ENCODE measurements around the gene ALDH1A3.
A peak's percentile ranks its signal among the peaks of the same experiment; 100 is the strongest.

The ALDH1A3 gene

GRCh38 chr15:100926971-100927756, 47.5 kb downstream of the ALDH1A3 start:
- no peak for DNase-seq

GRCh38 chr15:100928632-100929280, 49.1 kb downstream of the ALDH1A3 start:
- DNase-seq, result no peak

- no peak for DNase-seq
Observed at GRCh38 chr15:100929641-100930042, 50.0 kb downstream of the ALDH1A3 start.

- no peak for DNase-seq
Observed at GRCh38 chr15:100930306-100930848, 50.7 kb downstream of the ALDH1A3 start.

GRCh38 chr15:100931143-100931890, 51.7 kb downstream of the ALDH1A3 start:
- no peak for DNase-seq

GRCh38 chr15:100932676-100933348, 53.2 kb downstream of the ALDH1A3 start:
- no peak for DNase-seq

- DNase-seq, result no peak
Observed at GRCh38 chr15:100934166-100934565, 54.5 kb downstream of the ALDH1A3 start.

- peak; percentile 30 for DNase-seq
Observed at GRCh38 chr15:100934726-100935125, 55.1 kb downstream of the ALDH1A3 start.

- DNase-seq, result no peak
Observed at GRCh38 chr15:100937171-100937570, 57.5 kb downstream of the ALDH1A3 start.

- peak; percentile 48 for DNase-seq
Observed at GRCh38 chr15:100939791-100940190, 60.2 kb downstream of the ALDH1A3 start.

GRCh38 chr15:100940767-100941379, 61.2 kb downstream of the ALDH1A3 start:
- DNase-seq, result peak; percentile 91

- peak; percentile 66 for DNase-seq
Observed at GRCh38 chr15:100941536-100941935, 61.9 kb downstream of the ALDH1A3 start.

- DNase-seq, result no peak
Observed at GRCh38 chr15:100942656-100943425, 63.2 kb downstream of the ALDH1A3 start.

GRCh38 chr15:100944244-100944895, 64.7 kb downstream of the ALDH1A3 start:
- no peak for DNase-seq

GRCh38 chr15:100944986-100945385, 65.4 kb downstream of the ALDH1A3 start:
- DNase-seq, result no peak

- DNase-seq, result no peak
Observed at GRCh38 chr15:100947760-100948429, 68.3 kb downstream of the ALDH1A3 start.

- no peak for DNase-seq
Observed at GRCh38 chr15:100948430-100948762, 68.8 kb downstream of the ALDH1A3 start.

- peak; percentile 39 for DNase-seq
Observed at GRCh38 chr15:100949691-100950090, 70.1 kb downstream of the ALDH1A3 start.

GRCh38 chr15:100951965-100952364, 72.3 kb downstream of the ALDH1A3 start:
- peak; percentile 40 for DNase-seq

- DNase-seq, result no peak
Observed at GRCh38 chr15:100952566-100952965, 72.9 kb downstream of the ALDH1A3 start.
